GM18519 (cell line): ENCODE results near the gene FA2H.
"Not testable (repeated sequence)": the region's sequence is repeated elsewhere in the genome, so short reads cannot be mapped to it uniquely, and the experiment has no call there.

Source experiments
- ATAC-seq: cut with Tn5 transposase; IDR thresholded peaks from one replicate; pipeline ENCODE4 v1.9.1; 2021; ENCODE audit warnings: mild to moderate bottlenecking, moderate library complexity; ENCODE audit not compliant: unreplicated experiment, low FRiP score

FA2H gene

GRCh38 chr16:74725651-74726455 lies 48.8 kb downstream of the FA2H start:
- no peak for ATAC-seq

DNA sequence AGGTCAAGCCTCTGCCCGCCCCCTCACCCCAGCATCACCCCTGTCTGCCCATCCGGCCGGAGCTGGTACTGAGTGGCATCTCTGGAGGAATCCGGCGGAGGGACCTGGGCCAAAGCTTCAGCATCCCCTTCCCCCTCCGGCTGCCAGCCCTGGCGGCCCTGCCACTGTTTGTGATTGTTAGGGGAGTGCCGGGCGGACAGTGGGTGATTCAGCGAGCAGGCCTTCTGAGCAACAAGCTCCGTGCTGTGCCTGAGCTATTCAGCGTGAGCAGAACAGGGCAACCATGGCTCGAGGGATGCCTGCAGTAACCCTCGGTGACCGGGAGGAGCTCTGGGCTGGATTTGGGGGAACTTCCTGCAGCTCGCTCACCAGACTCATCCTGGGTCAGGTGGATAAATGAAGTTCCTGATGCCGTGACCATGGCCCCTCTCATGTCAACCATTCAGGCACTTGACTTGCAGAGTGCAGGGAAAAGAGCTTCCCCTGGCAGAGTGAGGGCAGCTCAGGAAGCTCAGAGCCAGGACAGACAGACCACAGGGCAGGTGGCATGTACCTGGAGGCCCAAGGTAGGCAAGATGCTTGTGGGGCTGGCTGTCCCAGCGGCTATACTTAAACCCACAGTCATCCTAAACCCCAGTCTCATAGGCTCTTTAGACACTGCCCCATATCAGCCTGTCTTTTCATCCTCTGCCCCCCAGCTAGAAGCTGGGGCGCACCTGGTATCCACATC lies 49.6 kb downstream of the FA2H start:
- ATAC-seq = no peak

DNA sequence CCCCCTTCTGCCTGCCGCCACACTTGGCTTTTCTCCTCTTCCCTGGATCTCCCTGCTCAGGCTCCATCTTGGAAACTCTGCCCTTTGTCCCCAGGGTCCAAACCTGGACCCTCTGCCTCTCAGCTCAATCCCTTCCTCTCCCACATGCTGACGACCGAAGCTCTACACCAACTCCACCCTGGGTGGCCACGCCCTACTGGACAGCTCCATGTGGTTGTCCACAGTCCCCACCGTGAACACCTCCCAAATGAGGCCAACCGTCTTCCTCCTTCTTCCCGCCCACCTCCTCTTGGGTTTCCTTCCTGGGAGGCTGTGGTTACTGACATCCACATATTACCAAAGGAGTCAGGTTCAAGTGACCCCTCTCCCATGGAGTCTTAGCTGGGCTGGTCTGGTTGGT lies 51.4 kb downstream of the FA2H start:
- no peak for ATAC-seq

DNA sequence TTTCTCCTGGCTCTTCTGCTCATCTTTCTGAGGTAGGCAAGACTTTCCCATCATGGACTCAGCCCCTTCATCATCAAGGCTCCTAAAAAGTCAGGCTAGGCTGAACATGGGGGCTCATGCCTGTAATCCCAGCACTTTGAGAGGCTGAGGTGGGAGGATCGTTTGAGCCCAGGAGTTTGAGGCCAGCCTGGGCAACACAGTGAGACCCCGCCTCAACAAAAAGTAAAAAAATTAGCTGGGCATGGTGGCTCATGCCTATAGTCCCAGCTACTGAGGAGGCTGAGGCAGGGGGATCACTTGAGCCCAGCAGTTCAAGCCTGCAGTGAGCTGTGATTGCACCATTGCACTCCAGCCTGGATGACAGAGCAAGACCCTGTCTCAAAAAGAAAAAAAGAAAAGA lies 52.5 kb downstream of the FA2H start:
- not testable (repeated sequence) for ATAC-seq

DNA sequence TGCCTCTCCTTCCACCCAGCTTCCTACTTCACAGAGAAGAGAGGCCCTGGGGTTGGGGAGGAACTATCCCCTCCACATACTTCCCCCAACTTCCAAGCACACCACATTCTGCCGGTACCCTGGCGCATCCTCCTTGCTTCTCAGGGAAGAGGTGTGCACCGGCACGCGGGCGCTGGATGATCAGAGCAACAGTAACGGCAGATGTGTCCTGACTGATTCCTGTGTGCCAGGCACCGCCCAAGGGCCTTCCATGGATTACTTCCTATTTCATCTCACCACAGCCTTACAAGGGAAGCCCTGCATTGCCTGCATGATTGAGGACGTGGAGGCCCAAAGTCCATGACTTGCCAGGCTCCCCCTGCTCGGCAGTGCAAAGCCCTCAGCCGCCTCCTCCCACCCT lies 52.9 kb downstream of the FA2H start:
- ATAC-seq = no peak

DNA sequence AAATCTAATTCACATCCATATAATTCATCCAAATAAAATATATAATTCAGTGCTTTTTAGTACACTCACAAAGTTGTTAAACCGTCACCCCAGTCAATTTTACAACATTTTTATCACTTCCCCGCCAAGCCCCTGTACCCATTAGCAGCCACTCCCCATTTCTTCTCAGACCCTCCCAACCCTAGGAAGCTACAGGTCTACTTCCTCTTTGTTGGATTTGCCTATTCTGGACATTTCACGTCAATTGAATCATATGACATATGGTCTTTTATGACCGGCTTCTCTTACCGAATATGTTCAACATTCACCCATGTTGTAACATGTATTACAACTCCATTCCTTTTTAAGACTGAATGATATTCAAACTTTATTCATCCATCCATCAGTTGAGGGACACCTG lies 54.0 kb downstream of the FA2H start:
- no peak for ATAC-seq

DNA sequence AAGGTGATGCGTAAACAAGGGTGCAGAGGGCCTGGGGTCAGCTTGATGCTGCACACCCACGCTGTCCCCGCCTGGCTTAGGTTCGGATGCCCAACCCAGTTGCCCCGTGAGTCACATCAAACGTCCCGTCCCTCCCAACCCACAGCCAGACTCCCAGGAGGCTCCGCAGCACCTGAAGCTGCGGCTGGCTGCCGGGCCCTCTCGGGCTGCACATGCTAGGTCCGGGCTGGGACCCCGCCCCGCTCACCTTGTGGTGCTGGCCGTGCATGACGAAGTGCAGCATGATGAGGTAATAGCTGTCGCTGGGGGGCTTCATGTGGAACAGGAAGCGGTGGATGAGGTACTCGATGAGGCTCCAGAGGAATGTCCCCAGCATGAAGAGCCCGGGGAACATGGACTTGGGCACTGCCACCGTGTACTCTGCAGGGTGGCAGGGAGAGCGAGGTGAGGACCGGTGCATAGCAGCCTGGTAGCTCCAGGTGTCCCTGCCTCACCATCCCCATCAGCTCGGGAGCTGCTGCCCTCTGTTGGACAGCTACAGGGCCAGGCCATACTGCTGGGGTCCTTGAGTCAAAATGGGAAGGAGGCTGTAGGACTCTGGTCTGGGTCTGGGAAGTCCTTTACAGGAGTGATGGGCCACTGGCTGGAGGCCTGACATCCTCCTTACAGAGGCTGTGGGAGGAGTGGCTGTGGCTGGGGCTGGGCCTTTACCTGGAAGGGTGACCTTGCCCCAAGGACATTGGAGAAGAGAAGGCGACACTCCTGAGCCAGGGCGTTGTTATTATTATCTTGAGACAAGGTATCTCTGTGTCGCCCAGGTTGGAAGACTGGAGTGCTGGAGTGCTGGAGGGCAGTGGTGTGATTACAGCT lies 55.6 kb downstream of the FA2H start:
- no peak for ATAC-seq

- ATAC-seq = no peak
Observed at GRCh38 chr16:74718140-74718539, 56.5 kb downstream of the FA2H start.

DNA sequence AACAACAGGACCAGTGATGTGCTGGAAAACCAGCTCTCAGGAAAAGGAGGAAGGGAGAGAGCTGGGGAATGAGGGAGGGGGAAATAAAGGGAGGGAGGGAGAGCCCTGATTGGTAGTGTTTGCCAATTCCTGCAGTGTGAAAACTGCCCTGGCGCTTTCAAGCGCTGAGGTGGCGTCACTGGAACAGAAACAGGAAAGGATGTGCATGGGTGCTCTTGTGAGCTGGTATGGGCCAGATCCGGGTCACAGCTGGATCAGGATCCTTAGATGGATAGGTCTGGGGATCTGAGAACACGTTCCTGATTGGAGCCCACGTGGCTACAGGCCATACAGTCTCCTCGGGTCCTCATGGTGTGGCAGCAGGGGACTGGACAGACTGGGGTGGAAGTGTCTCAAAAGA lies 57.3 kb downstream of the FA2H start:
- no peak for ATAC-seq

DNA sequence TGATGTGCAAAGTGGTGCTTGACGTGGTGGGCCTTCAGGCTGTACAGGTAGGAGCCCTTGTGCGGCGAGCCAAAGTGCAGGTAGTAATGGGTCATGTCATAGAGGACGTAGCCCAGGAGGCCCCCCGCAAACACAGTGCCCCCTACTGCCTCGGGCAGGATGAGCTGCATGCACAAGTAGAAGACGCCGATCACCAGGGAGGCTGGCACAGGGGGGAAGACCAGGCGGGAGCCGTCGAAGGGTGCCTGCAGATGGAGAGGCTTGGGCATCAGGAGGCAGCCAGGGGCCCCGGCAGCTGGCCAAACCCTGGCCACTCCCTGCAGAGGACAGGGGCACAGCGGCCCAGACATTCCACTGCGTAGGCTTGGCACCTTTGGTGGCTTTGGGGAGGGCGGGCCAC lies 58.3 kb downstream of the FA2H start:
- ATAC-seq = no peak

DNA sequence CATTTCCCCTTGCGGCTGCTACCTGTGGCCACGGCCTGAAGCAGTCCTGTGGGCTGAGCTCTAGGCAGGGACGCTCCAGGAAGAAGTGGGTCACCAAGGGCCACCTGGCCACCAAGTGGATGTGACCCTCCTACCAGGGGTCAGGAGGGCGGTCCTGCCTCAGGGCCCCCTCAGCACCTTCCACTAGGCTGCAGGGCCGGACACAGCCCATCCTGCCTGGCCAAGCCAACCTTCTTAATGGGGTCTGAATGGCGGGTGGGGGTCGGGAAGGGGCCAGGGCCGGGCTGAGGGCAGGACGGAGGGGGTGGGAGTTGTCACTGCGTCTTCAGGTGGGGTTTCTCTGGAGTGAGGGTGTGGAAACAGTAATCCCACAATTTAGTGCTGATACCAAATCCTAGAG lies 60.7 kb downstream of the FA2H start:
- ATAC-seq = no peak

GRCh38 chr16:74713325-74713724 lies 61.3 kb downstream of the FA2H start:
- no peak for ATAC-seq

DNA sequence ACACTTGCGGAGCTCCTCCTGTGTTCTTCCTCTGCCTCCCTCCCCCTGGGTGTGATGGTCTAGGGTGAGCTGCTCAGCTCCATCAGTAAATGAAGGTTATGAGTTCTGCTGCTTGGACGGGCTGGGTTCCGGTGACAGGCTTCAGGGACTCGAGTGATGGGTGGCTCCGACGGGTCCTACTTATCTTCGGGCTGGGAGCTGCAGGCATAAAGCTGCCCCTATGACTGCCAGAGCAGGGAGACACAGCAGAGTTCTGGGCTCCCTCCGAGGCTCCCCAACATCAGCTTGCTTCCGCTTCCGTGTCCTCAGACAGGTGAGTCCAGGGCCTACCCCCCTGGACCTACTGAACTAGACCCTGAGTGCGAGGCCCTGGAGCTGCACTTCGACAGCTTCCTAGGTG lies 62.7 kb downstream of the FA2H start:
- ATAC-seq = no peak

DNA sequence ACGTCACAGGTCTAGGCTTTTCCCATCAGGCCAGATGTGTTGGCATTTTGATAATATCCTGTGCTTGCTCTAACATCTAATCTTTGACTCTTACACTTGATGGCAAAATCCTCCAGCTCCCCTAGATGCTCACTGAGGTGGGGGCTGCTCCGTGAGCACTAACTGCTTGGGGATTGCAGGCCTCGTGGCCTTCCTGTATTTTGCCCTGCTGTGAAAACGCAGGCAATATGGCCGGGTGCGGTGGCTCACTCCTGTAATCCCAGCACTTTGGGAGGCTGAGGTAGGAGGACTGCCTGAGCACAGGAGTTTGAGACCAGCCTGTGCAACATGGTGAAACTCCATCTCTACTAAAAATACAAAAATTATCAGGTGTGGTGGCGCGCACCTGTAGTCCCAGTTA lies 64.2 kb downstream of the FA2H start:
- no peak for ATAC-seq

GRCh38 chr16:74709441-74709877 lies 65.2 kb downstream of the FA2H start:
- peak; percentile 68 for ATAC-seq

DNA sequence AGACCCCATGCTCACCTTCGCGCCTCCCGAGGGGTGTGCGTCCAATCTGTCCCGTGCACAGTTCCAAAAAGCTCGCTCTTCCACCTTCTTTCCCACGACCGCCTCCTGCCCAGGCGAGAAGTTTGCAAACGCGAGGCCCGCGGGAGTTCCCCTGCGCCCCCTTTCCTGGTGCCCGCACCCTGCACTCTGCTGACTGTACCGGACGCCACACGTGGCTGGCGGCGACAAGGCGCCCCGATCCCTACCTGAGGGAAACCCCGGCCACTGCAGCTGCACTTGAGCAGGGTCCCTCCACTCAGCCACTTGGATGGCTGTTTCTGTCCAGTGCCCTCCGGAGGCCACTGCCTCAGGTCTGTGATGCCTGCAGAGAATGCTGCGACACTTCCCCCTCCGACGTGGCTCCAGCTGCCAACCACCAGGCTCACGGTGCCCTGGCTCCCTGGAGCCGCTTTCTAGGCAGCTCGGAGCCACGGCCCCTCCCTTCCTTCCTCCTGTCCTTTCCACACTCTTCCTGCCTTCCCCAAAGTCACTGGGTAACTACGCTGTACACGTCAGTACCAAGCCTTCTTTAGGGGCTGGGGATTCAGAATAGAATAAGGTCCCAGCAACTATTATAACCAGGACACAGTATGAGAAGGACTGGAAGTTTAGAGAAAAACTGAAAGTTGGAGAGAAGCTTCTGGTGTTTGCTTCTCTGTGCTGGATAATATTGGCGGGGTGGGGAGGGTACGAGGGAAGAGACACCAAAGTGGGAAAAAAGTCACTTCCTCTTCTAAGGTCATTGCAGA lies 74.0 kb downstream of the FA2H start, which contains the start of gene MLKL:
MLKL (minus strand) TSS at position 425 of the 788 bp plus-strand sequence. CDS start 5,105 bp downstream, outside the sequence.
- no peak for ATAC-seq

- ATAC-seq = no peak
Observed at GRCh38 chr16:74700116-74700437, 74.5 kb downstream of the FA2H start.

- ATAC-seq = no peak
Observed at GRCh38 chr16:74699666-74700065, 75.0 kb downstream of the FA2H start.

DNA sequence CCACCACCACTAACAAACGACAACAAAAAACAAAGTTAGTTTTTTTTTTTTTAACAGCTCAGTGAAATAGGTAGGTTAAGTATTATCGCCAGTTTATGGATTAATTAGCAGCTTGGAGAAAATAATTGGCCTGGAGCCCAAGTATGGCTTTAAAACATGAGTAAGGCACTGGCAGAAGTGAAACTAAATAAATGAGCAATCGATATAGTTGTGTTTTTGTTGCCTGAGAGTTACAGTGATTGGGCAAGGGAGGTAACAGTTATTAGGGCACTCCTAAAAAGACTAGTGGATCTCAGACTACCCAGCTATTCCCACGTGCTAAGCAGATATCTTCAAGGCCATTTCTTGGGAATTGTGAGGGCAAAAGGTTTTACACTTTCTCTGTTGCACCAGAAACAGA lies 76.4 kb downstream of the FA2H start:
- no peak for ATAC-seq
